ENCODE measurements around the gene TBC1D1. TPM values are rescaled to one million over a fixed set of nuclear protein-coding genes. Genes with fewer than 3 reads are reported as not detected.

Gene TBC1D1
- total and polyA plus RNA-seq, 2 experiments from 2014 or later, result 53.9 to 151 TPM

- Histone ChIP-seq H3K4me1 (ENCODE audit: insufficient read depth) (peaks cover 21% of the 10 kb centered on the region), H3K9me2 (ENCODE audit: insufficient read depth) (no peaks in the 10 kb centered on the region), H3K36me3 (ENCODE audit: insufficient read depth) (no peaks in the 10 kb centered on the region; the same call in 1 of the 2 replicates), H3K79me2 (replicated peaks; ENCODE audit: insufficient read depth) (no peaks in the 10 kb centered on the region), H3K4me2 (no peak overlapping the region), H3K27me3 (ENCODE audit: insufficient read depth) (no peaks in the 10 kb centered on the region), H3F3A (replicated peaks; ENCODE audit: low read depth) (no peaks in the 10 kb centered on the region), H3K4me3 (no peak overlapping the region), H3K27ac (ENCODE audit: low read depth) (no peak overlapping the region), H4K20me1 (replicated peaks; ENCODE audit: insufficient read depth) (no peaks in the 10 kb centered on the region), H2AFZ (no peak overlapping the region)
- Mint-ChIP-seq H3K27me3 (ENCODE audit: insufficient read depth, low read depth, poor library complexity) (peaks cover 16% of the 10 kb centered on the region), H3K4me1 (peaks cover 35% of the 10 kb centered on the region), H3K9me3 (peaks cover 5% of the 10 kb centered on the region; the same call in 2 of the 3 replicates), H3K36me3 (ENCODE audit: low read depth) (peaks cover 24% of the 10 kb centered on the region), H3K27ac (no peak overlapping the region), H3K4me3 (no peak overlapping the region)
- ATAC-seq (no peak), DNase-seq (ENCODE audit: low spot score) (no peak)
- TF ChIP-seq ETS1 (IDR thresholded peaks at IDR 0.05), result no peak
- TF ChIP-seq POLR2AphosphoS5 (IDR thresholded peaks at IDR 0.05; ENCODE audit: low read depth), result no peak
- no peak for TF ChIP-seq ZNF462 (CRISPR knock-in tag; IDR thresholded peaks at IDR 0.05)
- no peak for TF ChIP-seq ZNF114 (CRISPR knock-in tag; IDR thresholded peaks at IDR 0.05)
- TF ChIP-seq STAT1 (IDR thresholded peaks at IDR 0.05; ENCODE audit: unreplicated experiment), result no peak
- TF ChIP-seq ZNF331 (CRISPR knock-in tag; IDR thresholded peaks at IDR 0.05; ENCODE audit: low read depth), result no peak
- no peak for TF ChIP-seq EZH2phosphoT487 (IDR thresholded peaks at IDR 0.05; ENCODE audit: unreplicated experiment)
- TF ChIP-seq JUNB (IDR thresholded peaks at IDR 0.05; ENCODE audit: unreplicated experiment), result no peak
- TF ChIP-seq CTCF (conservative IDR thresholded peaks at IDR 0.05; ENCODE audit: low read depth in 2 of 2), result no peak
- no peak for TF ChIP-seq NANOG (IDR thresholded peaks at IDR 0.05; ENCODE audit: borderline replicate concordance)
- no peak for TF ChIP-seq EZH2 (IDR thresholded peaks at IDR 0.05; ENCODE audit: low read depth, unreplicated experiment)
- TF ChIP-seq CREB1 (CRISPR knock-in tag; IDR thresholded peaks at IDR 0.05; ENCODE audit: low read depth), result no peak
- no peak for TF ChIP-seq REST (IDR thresholded peaks at IDR 0.05; ENCODE audit: unreplicated experiment)
These were observed 191.8 kb downstream of the TBC1D1 start for GRCh38 chr4:38082424-38083385.

Data from GM23338 (cell line).